Stomach smooth muscle (tissue), 2 donors: ENCODE measurements around the gene DCTN2.

Experiments
- H3K27ac ChIP-seq: one replicate; pipeline ENCODE4 v1.7.0; 2013; ENCODE audit warnings: mild to moderate bottlenecking, low read length, inconsistent platforms
- H3K27me3 ChIP-seq, 2 donors: one replicate each; pipeline ENCODE4 v1.7.0; 2013; ENCODE audit warnings: low read length in 2 of 2; ENCODE audit not compliant: insufficient read depth in 2 of 2, control insufficient read depth in 1 of 2
- H3K36me3 ChIP-seq, 2 donors: one replicate each; pipeline ENCODE4 v1.7.0; 2013; ENCODE audit warnings: low read length in 2 of 2; ENCODE audit not compliant: control insufficient read depth in 2 of 2, insufficient read depth in 2 of 2
- H3K4me1 ChIP-seq: one replicate; pipeline ENCODE4 v1.7.0; 2013; ENCODE audit warnings: low read length; ENCODE audit not compliant: control insufficient read depth, insufficient read depth
- H3K4me3 ChIP-seq, 2 donors: one replicate each; pipeline ENCODE4 v1.7.0; 2013; ENCODE audit warnings: low read length in 2 of 2
- H3K9ac ChIP-seq, 2 donors: one replicate each; pipeline ENCODE4 v1.7.0; 2013; ENCODE audit warnings: low read length in 2 of 2, mild to moderate bottlenecking in 1 of 2
- H3K9me3 ChIP-seq, 2 donors: one replicate each; pipeline ENCODE4 v1.7.0; 2013; ENCODE audit warnings: low read length in 2 of 2; ENCODE audit not compliant: control insufficient read depth in 2 of 2
- donor health status: healthy.
- donor health status: Pancreatic carcinoma.

DCTN2 gene

GRCh38 chr12:57526477-57527126, 20.4 kb downstream of the DCTN2 start:
- H3K9me3 ChIP-seq = no peaks in the 10 kb centered on the region
- no peaks in the 10 kb centered on the region for H3K27me3 ChIP-seq
- H3K27ac ChIP-seq = no peak overlapping the region
- no peak overlapping the region for H3K9ac ChIP-seq
- H3K4me1 ChIP-seq = peaks cover 32% of the 10 kb centered on the region
- H3K36me3 ChIP-seq = peaks cover 35 to 47% of the 10 kb centered on the region in 2 donors
- H3K4me3 ChIP-seq = no peak overlapping the region

DNA sequence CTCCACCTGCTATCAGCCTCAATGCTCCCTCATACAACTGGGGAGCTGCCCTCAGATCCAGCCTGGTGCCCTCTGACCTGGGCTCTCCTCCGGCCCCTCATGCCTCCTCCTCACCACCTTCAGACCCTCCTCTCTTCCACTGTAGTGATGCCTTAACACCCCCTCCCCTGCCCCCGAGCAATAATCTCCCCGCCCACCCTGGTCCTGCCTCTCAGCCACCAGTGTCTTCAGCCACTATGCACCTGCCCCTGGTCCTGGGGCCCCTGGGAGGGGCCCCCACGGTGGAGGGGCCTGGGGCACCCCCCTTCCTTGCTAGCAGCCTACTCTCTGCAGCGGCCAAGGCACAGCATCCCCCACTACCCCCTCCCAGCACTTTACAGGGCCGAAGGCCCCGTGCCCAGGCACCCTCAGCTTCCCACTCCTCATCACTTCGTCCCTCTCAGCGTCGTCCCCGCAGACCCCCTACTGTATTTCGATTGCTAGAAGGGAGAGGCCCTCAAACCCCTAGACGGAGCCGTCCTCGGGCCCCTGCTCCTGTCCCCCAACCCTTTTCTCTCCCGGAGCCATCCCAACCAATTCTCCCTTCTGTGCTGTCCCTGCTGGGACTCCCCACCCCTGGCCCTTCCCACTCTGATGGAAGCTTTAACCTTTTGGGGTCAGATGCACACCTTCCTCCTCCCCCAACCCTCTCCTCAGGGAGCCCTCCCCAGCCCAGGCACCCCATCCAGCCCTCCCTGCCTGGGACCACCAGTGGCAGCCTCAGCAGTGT, 21.2 kb downstream of the DCTN2 start:
- Histone ChIP-seq H3K9ac (no peak overlapping the region), H3K36me3 (peaks cover 32 to 39% of the 10 kb centered on the region in 2 donors)

DNA sequence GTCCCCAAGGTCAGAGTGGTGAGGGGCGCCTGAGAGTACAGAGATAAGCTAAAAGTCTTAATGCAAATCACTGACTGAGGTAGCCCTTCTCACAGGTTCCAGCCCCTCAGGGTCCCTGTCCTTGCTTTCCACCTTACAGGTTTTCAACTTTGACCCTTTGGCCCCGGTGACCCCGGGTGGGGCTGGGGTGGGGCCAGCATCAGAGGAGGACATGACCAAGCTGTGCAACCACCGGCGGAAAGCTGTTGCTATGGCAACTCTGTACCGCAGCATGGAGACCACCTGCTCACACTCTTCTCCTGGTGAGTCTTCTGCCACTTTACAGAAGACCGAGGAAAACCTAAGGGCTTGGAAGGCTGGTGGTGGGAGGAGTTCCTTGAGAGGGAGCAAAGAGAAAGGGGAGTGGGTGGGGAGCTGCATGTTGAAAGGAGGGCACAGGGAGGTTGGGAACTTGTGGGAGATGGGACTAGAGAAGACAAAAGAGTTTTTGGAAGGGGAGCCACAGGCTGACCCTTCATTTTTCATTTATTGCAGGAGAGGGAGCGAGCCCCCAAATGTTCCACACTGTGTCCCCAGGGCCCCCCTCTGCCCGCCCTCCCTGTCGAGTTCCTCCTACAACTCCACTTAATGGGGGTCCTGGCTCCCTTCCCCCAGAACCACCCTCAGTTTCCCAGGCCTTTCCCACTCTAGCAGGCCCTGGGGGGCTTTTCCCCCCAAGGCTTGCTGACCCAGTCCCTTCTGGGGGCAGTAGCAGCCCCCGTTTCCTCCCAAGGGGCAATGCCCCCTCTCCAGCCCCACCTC, 22.0 kb downstream of the DCTN2 start:
- Histone ChIP-seq H3K27ac (peak overlapping the region; percentile 85), H3K9ac (peak overlapping the region in 1 of 2 donors; percentile 69), H3K36me3 (peaks cover 24 to 31% of the 10 kb centered on the region in 2 donors), H3K27me3 (no peaks in the 10 kb centered on the region), H3K9me3 (no peaks in the 10 kb centered on the region), H3K4me1 (peaks cover 43% of the 10 kb centered on the region), H3K4me3 (peak overlapping the region in 1 of 2 donors; percentile 86)

More for the DNA sequence above, 21.2 kb downstream of the DCTN2 start:
- Histone ChIP-seq H3K27ac (no peak overlapping the region), H3K4me1 (peaks cover 40% of the 10 kb centered on the region), H3K4me3 (no peak overlapping the region), H3K27me3 (no peaks in the 10 kb centered on the region), H3K9me3 (no peaks in the 10 kb centered on the region)

GRCh38 chr12:57523706-57524614, 23.0 kb downstream of the DCTN2 start:
- peak overlapping the region; percentile 85 for H3K27ac ChIP-seq
- no peaks in the 10 kb centered on the region for H3K9me3 ChIP-seq
- peak overlapping the region; percentile 69 to 86 for H3K9ac ChIP-seq
- peaks cover 53% of the 10 kb centered on the region for H3K4me1 ChIP-seq
- no peaks in the 10 kb centered on the region for H3K27me3 ChIP-seq
- H3K4me3 ChIP-seq = peak overlapping the region; percentile 67 to 86
- H3K36me3 ChIP-seq = peaks cover 18 to 26% of the 10 kb centered on the region in 2 donors

DNA sequence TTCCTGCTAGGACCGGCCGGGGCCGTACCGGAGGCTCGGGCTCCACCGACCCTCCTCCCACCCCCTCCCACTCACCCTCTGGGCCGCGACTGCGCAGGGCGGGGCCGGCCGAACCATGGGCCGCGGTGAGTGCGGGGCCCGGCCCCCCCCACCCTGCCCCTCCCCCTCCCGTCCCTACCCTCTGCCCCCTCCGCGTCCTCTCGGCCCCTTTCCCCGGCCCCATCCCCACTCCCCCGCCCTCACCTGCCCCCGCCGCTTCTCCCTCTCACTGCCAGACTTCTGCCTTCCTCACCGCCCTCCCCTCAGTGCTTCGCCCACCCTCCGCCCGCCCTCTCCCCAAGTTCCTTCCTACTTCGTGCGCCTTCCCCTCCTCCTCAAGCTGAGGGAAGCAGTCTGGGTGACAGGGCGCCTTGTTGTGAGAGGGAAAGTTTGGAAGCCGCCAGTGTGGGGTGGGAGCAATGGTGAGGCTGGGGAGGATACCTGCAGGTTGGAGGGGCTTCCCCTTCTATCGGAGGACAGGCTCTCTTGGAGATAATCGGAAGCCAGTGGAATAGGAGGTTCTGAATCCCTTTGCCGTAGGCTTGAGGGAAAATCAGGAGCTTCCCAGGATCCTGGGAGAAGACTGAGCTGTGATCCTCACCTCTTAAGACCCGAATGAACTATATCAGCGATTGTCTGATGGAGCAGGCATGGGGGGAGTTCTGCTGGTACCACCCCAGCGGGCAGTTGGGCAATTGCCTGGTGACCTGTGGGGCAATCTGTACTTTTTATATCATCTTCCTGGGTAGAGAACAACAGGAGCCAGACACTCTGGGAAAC, 23.9 kb downstream of the DCTN2 start:
- H3K4me1 ChIP-seq = peaks cover 62% of the 10 kb centered on the region

GRCh38 chr12:57522011-57522886, 24.7 kb downstream of the DCTN2 start, which contains the start of gene MBD6:
MBD6 (plus strand) TSS chr12:57522824; CDS start chr12:57524304, 1,480 bp downstream.
- H3K9me3 ChIP-seq = no peaks in the 10 kb centered on the region
- no peaks in the 10 kb centered on the region for H3K27me3 ChIP-seq
- H3K36me3 ChIP-seq = peaks cover 14 to 20% of the 10 kb centered on the region in 2 donors
- H3K27ac ChIP-seq = peak within 1 kb of the TSS; percentile 100
- H3K4me1 ChIP-seq = peaks cover 70% of the 10 kb centered on the region
- H3K9ac ChIP-seq = peak within 1 kb of the TSS; percentile 69 to 93
- H3K4me3 ChIP-seq = peak within 1 kb of the TSS; percentile 67 to 86

More for the DNA sequence above, 23.9 kb downstream of the DCTN2 start:
- Histone ChIP-seq H3K4me3 (peak overlapping the region; percentile 67 to 86), H3K36me3 (peaks cover 14 to 24% of the 10 kb centered on the region in 2 donors), H3K9me3 (no peaks in the 10 kb centered on the region), H3K9ac (peak overlapping the region; percentile 69 to 86), H3K27ac (peak overlapping the region; percentile 85), H3K27me3 (no peaks in the 10 kb centered on the region)

- H3K9ac ChIP-seq = peak overlapping the region; percentile 64 to 93
- H3K4me1 ChIP-seq = peaks cover 74% of the 10 kb centered on the region
- no peaks in the 10 kb centered on the region for H3K27me3 ChIP-seq
- H3K27ac ChIP-seq = peak overlapping the region; percentile 100
- H3K36me3 ChIP-seq = peaks cover 17 to 22% of the 10 kb centered on the region in 2 donors
- H3K4me3 ChIP-seq = peak overlapping the region; percentile 48 to 86
- H3K9me3 ChIP-seq = no peaks in the 10 kb centered on the region
Measured at GRCh38 chr12:57521525-57522010, 25.4 kb downstream of the DCTN2 start.

DNA sequence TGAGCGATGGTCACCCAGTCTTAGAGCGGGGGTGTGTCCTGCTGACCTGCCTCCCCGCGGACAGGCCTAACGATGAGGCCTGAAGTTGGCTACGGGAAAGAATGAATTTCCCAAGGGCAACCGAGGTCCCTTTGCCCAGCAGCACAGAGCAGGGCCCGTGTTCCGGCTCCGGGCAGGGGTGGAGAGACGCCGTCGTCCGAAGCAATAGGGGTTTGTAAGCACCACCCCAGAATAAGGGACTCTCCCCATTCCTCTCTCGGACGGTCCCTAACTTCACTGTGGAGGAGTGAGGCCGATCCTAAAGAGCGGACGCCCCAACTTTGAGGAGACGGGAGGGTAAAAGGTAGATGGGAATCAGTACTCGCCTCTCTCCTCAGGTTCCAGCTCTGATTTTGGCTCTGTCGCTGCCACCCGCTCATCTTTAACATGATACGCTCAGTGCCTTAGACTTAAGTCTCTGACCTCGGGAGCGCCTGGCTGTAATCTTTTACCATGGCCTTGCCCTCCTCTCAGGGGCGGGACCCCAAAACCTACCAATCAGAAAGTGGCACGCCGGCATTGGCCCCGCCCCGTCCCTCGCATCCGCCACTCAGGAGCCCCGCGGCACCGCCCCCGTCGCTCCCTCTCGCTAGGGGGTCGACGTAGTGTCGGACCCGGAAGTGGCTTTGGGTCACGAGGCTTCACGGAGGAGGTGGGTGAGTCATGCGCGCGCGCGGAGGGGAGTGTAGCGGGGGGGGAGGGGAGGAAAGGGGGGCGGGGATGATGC, 26.8 kb downstream of the DCTN2 start, which contains the start of gene DDIT3:
Gene DDIT3, minus strand, starts transcription at position 462 of the 766 bp plus-strand sequence. CDS start 3,108 bp downstream, outside the sequence.
- Histone ChIP-seq H3K27ac (peak within 1 kb of the TSS; percentile 100), H3K27me3 (no peaks in the 10 kb centered on the region), H3K4me1 (peaks cover 69% of the 10 kb centered on the region), H3K36me3 (peaks cover 28 to 30% of the 10 kb centered on the region in 2 donors), H3K9ac (peak within 1 kb of the TSS; percentile 99 to 100), H3K4me3 (peak within 1 kb of the TSS; percentile 99 to 100), H3K9me3 (no peaks in the 10 kb centered on the region)
